HepG2 (cell line): ENCODE data around the gene MRAP. TPM values are rescaled to one million over a fixed set of nuclear protein-coding genes. Genes with fewer than 3 reads are reported as not detected.

Experiments used
- ATAC-seq: fragments of 200-7000 bp; cut with Tn5 transposase; 3 replicates; pipeline ENCODE4 v1.9.1; 2020; ENCODE audit warnings: mild to moderate bottlenecking, moderate library complexity
- BruUV-seq: library from RNA; stranded (reverse); fragments of 400-500 nt; replicated peaks from 2 replicates; lab custom pipeline; 2021; lab: Mats Ljungman, UMichigan
- CTCF ChIA-PET: fragments of 300-600 bp; formaldehyde crosslinking; extraction: SDS; loops from one replicate; lab custom pipeline; 2021; ENCODE audit warnings: low total read pairs, inconsistent platforms, low intra/inter-chr PET ratio; lab: Yijun Ruan, JAX
- POLR2A ChIA-PET: fragments of 350-600 bp; sonication (Branson Sonifier 250); formaldehyde crosslinking; loops from one replicate; lab custom pipeline; 2020; ENCODE audit warnings: antibody characterized with exemption, inconsistent platforms; lab: Yijun Ruan, JAX
- DNase-seq: peaks from one replicate; pipeline ENCODE4 v3.0.0-alpha.2; 2015; ENCODE audit warnings: low spot score
- FAIRE-seq: peaks from 3 replicates; lab custom pipeline; 2011; peaks lifted over from hg19 to GRCh38; lab: Jason Lieb, UNC
- H2AFZ ChIP-seq: one replicate; pipeline ENCODE4 v1.6.1; 2011; ENCODE audit warnings: low read length, inconsistent platforms
- H3K27ac ChIP-seq: fragments of 300-600 bp; 3 replicates; pipeline ENCODE4 v1.8.0; 2011; ENCODE audit warnings: mixed run types, mild to moderate bottlenecking, mixed read lengths, low read length, inconsistent platforms; ENCODE audit not compliant: insufficient read depth; ENCODE audit errors: extremely low read length
- H3K27me3 ChIP-seq, 2 experiments: fragments of 200-600 bp in 1 of 2; 2 replicates in 1 of 2; 3 replicates in 1 of 2; pipeline versions ENCODE4 v1.6.0 to v1.8.0; 2011; ENCODE audit warnings: low read length in 2 of 2, mild to moderate bottlenecking in 2 of 2, moderate library complexity in 2 of 2, inconsistent platforms in 1 of 2; ENCODE audit not compliant: insufficient read depth in 2 of 2, control insufficient read depth in 1 of 2
- H3K36me3 ChIP-seq, 2 experiments: fragments of 200-600 bp in 1 of 2; replicated peaks in 1 of 2; 2 replicates in 1 of 2; 3 replicates in 1 of 2; pipeline versions ENCODE4 v1.5.1 to v1.8.0; 2011; ENCODE audit warnings: low read length in 2 of 2, inconsistent platforms in 1 of 2; ENCODE audit not compliant: insufficient read depth in 2 of 2, control insufficient read depth in 1 of 2
- H3K4me1 ChIP-seq: 2 replicates; pipeline ENCODE4 v1.5.1; 2012; ENCODE audit warnings: low read length, inconsistent platforms; ENCODE audit not compliant: insufficient read depth
- H3K4me2 ChIP-seq: 2 replicates; pipeline ENCODE4 v1.6.0; 2011; ENCODE audit warnings: low read depth, low read length, inconsistent platforms
- H3K4me3 ChIP-seq, 3 experiments: fragments of 200-600 bp in 1 of 3; sonication (generic), shearing (Covaris generic) in 1 of 3; replicated peaks in 1 of 3; 2 replicates each; pipeline ENCODE4 v1.5.1; 2011 to 2016; ENCODE audit warnings: low read length in 3 of 3, inconsistent platforms in 2 of 3, low read depth in 2 of 3, mild to moderate bottlenecking in 2 of 3, control low read depth in 1 of 3, mixed read lengths in 1 of 3; ENCODE audit not compliant: insufficient read depth in 1 of 3
- H3K79me2 ChIP-seq: one replicate; pipeline ENCODE4 v1.6.1; 2011; ENCODE audit warnings: low read length, inconsistent platforms; ENCODE audit not compliant: insufficient read depth
- H3K9ac ChIP-seq: 2 replicates; pipeline ENCODE4 v1.6.0; 2011; ENCODE audit warnings: mild to moderate bottlenecking, low read depth, low read length, inconsistent platforms; ENCODE audit not compliant: insufficient read depth
- H3K9me3 ChIP-seq: 2 replicates; pipeline ENCODE4 v1.5.1; 2012; ENCODE audit warnings: mild to moderate bottlenecking, low read length
- H4K20me1 ChIP-seq: 2 replicates; pipeline ENCODE4 v1.6.0; 2011; ENCODE audit warnings: inconsistent platforms, mild to moderate bottlenecking, low read length, moderate library complexity; ENCODE audit not compliant: insufficient read depth
- AFF4 ChIP-seq: sonication (generic); formaldehyde crosslinking; IDR thresholded peaks from 2 replicates; pipeline ENCODE4 v1.4.0; 2020; ENCODE audit warnings: missing genetic modification reagents
- ATF6 ChIP-seq: sonication (generic); formaldehyde crosslinking; conservative IDR thresholded peaks from 2 replicates; pipeline ENCODE4 v1.4.0; 2020; ENCODE audit warnings: missing genetic modification reagents
- ATF7-NPFF ChIP-seq: sonication (generic); formaldehyde crosslinking; IDR thresholded peaks from 2 replicates; pipeline ENCODE4 v1.8.1; 2023; ENCODE audit warnings: mild to moderate bottlenecking, low read depth, missing genetic modification reagents, moderate library complexity
- BHLHE40 ChIP-seq: IDR thresholded peaks from 2 replicates; pipeline ENCODE4 v1.6.1; 2011; ENCODE audit warnings: low read length, improper control_type of control experiment
- FOXJ3 ChIP-seq: sonication (generic); formaldehyde crosslinking; IDR thresholded peaks from 2 replicates; pipeline ENCODE4 v1.4.0; 2020; ENCODE audit warnings: missing genetic modification reagents, mild to moderate bottlenecking, borderline replicate concordance
- FOXM1 ChIP-seq: sonication (generic); formaldehyde crosslinking; IDR thresholded peaks from 2 replicates; pipeline ENCODE4 v1.5.0; 2020; ENCODE audit warnings: missing genetic modification reagents
- HNRNPL ChIP-seq: fragments of 200-400 bp; formaldehyde crosslinking; IDR thresholded peaks from 2 replicates; pipeline ENCODE4 v1.6.1; 2017; ENCODE audit warnings: mild to moderate bottlenecking, low read depth, low read length
- KDM6A ChIP-seq: IDR thresholded peaks from 2 replicates; pipeline ENCODE4 v1.6.1; 2016; ENCODE audit warnings: low read depth
- MATR3 ChIP-seq: sonication (generic); formaldehyde crosslinking; IDR thresholded peaks from 2 replicates; pipeline ENCODE4 v1.4.0; 2020; ENCODE audit warnings: missing genetic modification reagents
- NFE2L1 ChIP-seq: sonication (generic); formaldehyde crosslinking; IDR thresholded peaks from 2 replicates; pipeline ENCODE4 v1.4.0; 2020; ENCODE audit warnings: missing genetic modification reagents, mild to moderate bottlenecking, borderline replicate concordance
- NFYB ChIP-seq: sonication (generic); formaldehyde crosslinking; IDR thresholded peaks from 2 replicates; pipeline ENCODE4 v1.4.0; 2020; ENCODE audit warnings: missing genetic modification reagents
- PLSCR1 ChIP-seq: sonication (generic); formaldehyde crosslinking; IDR thresholded peaks from 2 replicates; pipeline ENCODE4 v1.5.0; 2020; ENCODE audit warnings: missing genetic modification reagents, mild to moderate bottlenecking, borderline replicate concordance
- POLR2AphosphoS5 ChIP-seq: IDR thresholded peaks from 2 replicates; pipeline ENCODE4 v1.6.1; 2012; ENCODE audit warnings: low read depth, low read length
- SIX4 ChIP-seq: sonication (generic); formaldehyde crosslinking; IDR thresholded peaks from 2 replicates; pipeline ENCODE4 v1.4.0; 2020; ENCODE audit warnings: missing genetic modification reagents
- SMARCE1 ChIP-seq: fragments of 450-650 bp; IDR thresholded peaks from 2 replicates; pipeline ENCODE4 v1.6.1; 2017; ENCODE audit warnings: borderline replicate concordance
- SP140L ChIP-seq: sonication (generic); formaldehyde crosslinking; IDR thresholded peaks from 2 replicates; pipeline ENCODE4 v1.4.0; 2020; ENCODE audit warnings: missing genetic modification reagents, borderline replicate concordance
- U2AF2 ChIP-seq: fragments of 200-400 bp; formaldehyde crosslinking; IDR thresholded peaks from 2 replicates; pipeline ENCODE4 v1.6.1; 2017; ENCODE audit warnings: low read depth, mild to moderate bottlenecking, low read length
- ZBTB42 ChIP-seq: sonication (generic); formaldehyde crosslinking; IDR thresholded peaks from 2 replicates; pipeline ENCODE4 v1.5.0; 2020; ENCODE audit warnings: mild to moderate bottlenecking, missing genetic modification reagents
- ZNF101 ChIP-seq: sonication (generic); formaldehyde crosslinking; IDR thresholded peaks from 2 replicates; pipeline ENCODE4 v1.4.0; 2020; ENCODE audit warnings: mild to moderate bottlenecking, low read depth, missing genetic modification reagents, borderline replicate concordance
- ZNF557 ChIP-seq: sonication (generic); formaldehyde crosslinking; IDR thresholded peaks from 2 replicates; pipeline ENCODE4 v1.4.0; 2020; ENCODE audit warnings: missing genetic modification reagents
- WGBS: methylation state at CpG from one replicate; pipeline ENCODE4 v1.1.6; 2017; ENCODE audit warnings: low lambda C conversion rate; 5-methylcytosine and 5-hydroxymethylcytosine counted together
- in situ Hi-C: cut with HindIII; loops from 2 replicates; pipeline ENCODE4 v1.10.0; 2017; ENCODE audit warnings: low pct_unique_long_range_greater_than_20kb; ENCODE audit not compliant: extremely low pct_ligation_motif_present
- intact Hi-C: fragments of 100-400 bp; cut with micrococcal nuclease; formaldehyde crosslinking; loops from one replicate; pipeline ENCODE4 v1.10.0; 2022; ENCODE audit not compliant: unreplicated experiment
- polyA plus RNA-seq, 8 experiments: library from polyadenylated mRNA; depleted of rRNA in 3 of 8; stranded (reverse) in 7 of 8; unstranded in 1 of 8; fragments of >200 nt; fragmentation: Illumina TruSeq in 4 of 8; extraction: Trizol in 4 of 8; gene quantifications; 2 replicates each; pipeline versions ENCODE4 v1.2.1 to v1.2.3, GENCODE V29; 2011 to 2016; ENCODE audit warnings: low read depth in 4 of 8, missing spikeins in 1 of 8, mixed read lengths in 1 of 8; ENCODE audit not compliant: insufficient read depth in 1 of 8
- total RNA-seq, 5 experiments: library from RNA; depleted of rRNA; stranded (reverse); fragments of >200 nt; fragmentation: Illumina TruSeq; extraction: Trizol; gene quantifications; 2 replicates each; pipeline ENCODE4 v1.2.3, GENCODE V29; 2016; ENCODE audit warnings: low read depth in 1 of 5

The MRAP gene
- total and polyA plus RNA-seq, 2 of the 13 experiments (the other 11 are each of a cell fraction or from before 2014, with no cell fraction given): 0.46 to 1.2 TPM

- Histone ChIP-seq H2AFZ (no peak overlapping the region), H3K9ac (no peak overlapping the region), H3K36me3 (peaks cover 10 to 48% of the 10 kb centered on the region in 2 experiments), H3K27ac (no peak overlapping the region), H3K4me2 (no peak overlapping the region), H3K4me1 (peaks cover 27% of the 10 kb centered on the region), H3K9me3 (no peaks in the 10 kb centered on the region), H3K79me2 (no peaks in the 10 kb centered on the region), H3K4me3 (no peak overlapping the region), H3K27me3 (no peaks in the 10 kb centered on the region), H4K20me1 (no peaks in the 10 kb centered on the region)
- no peak for ATAC-seq
- in situ Hi-C loops (no loop called here), intact Hi-C loops (no loop called here)
- WGBS: 94% methylated on average over 3 of the region's 5 CpGs
- no peak for TF ChIP-seq AFF4 (CRISPR knock-in tag)
- TF ChIP-seq POLR2AphosphoS5: no peak
- no peak for TF ChIP-seq SIX4 (CRISPR knock-in tag)
- no peak for TF ChIP-seq PLSCR1
- TF ChIP-seq ATF7-NPFF (CRISPR knock-in tag): no peak
- no peak for TF ChIP-seq FOXM1 (CRISPR knock-in tag)
- TF ChIP-seq ATF6 (CRISPR knock-in tag): no peak
- no peak for TF ChIP-seq NFYB (CRISPR knock-in tag)
- no peak for TF ChIP-seq ZNF101 (CRISPR knock-in tag)
- TF ChIP-seq U2AF2: no peak
- no peak for TF ChIP-seq SP140L (CRISPR knock-in tag)
- no peak for TF ChIP-seq SMARCE1
- no peak for TF ChIP-seq KDM6A (CRISPR knock-in tag)
- TF ChIP-seq HNRNPL: no peak
- TF ChIP-seq ZNF557 (CRISPR knock-in tag): no peak
- no peak for TF ChIP-seq FOXJ3 (CRISPR knock-in tag)
- no peak for TF ChIP-seq ZBTB42 (CRISPR knock-in tag)
- TF ChIP-seq MATR3 (CRISPR knock-in tag): no peak
- no peak for TF ChIP-seq NFE2L1
- TF ChIP-seq BHLHE40: no peak
- POLR2A ChIA-PET: no interaction called here
- CTCF ChIA-PET: no interaction called here
- no peak for DNase-seq
- no peak for FAIRE-seq
- no TSS peak for BruUV-seq
Observed at GRCh38 chr21:32312326-32312725, 13.7 kb downstream of the MRAP start.
